Nephron progenitor cell (in vitro differentiated cells): ENCODE data around the gene SMARCC2.

ENCODE experiments used
- DNase-seq: peaks from one replicate; pipeline ENCODE4 v3.0.0; 2021
- H3K27ac Mint-ChIP-seq: 2 replicates; pipeline ENCODE4 v1.8.0; 2021; ENCODE audit warnings: mild to moderate bottlenecking, moderate library complexity, mixed read lengths
- H3K27me3 Mint-ChIP-seq: 2 replicates; pipeline ENCODE4 v1.8.0; 2021; ENCODE audit warnings: mild to moderate bottlenecking, low read depth, mixed read lengths; ENCODE audit not compliant: poor library complexity
- H3K36me3 Mint-ChIP-seq: 2 replicates; pipeline ENCODE4 v1.8.0; 2021; ENCODE audit warnings: low read depth, mixed read lengths
- H3K4me1 Mint-ChIP-seq: 2 replicates; pipeline ENCODE4 v1.8.0; 2021; ENCODE audit warnings: mixed read lengths
- H3K4me3 Mint-ChIP-seq: 2 replicates; pipeline ENCODE4 v1.8.0; 2021; ENCODE audit warnings: mild to moderate bottlenecking, moderate library complexity, mixed read lengths
- H3K9me3 Mint-ChIP-seq: 2 replicates; pipeline ENCODE4 v1.8.0; 2021; ENCODE audit warnings: mild to moderate bottlenecking, moderate library complexity, mixed read lengths
- TF ChIP-seq, protein P1 (sequence below): fragments of 200-600 bp; sonication (generic); IDR thresholded peaks from 2 replicates; pipeline ENCODE4 v1.5.0; 2021; ENCODE audit warnings: antibody characterized with exemption

SMARCC2 gene

DNA sequence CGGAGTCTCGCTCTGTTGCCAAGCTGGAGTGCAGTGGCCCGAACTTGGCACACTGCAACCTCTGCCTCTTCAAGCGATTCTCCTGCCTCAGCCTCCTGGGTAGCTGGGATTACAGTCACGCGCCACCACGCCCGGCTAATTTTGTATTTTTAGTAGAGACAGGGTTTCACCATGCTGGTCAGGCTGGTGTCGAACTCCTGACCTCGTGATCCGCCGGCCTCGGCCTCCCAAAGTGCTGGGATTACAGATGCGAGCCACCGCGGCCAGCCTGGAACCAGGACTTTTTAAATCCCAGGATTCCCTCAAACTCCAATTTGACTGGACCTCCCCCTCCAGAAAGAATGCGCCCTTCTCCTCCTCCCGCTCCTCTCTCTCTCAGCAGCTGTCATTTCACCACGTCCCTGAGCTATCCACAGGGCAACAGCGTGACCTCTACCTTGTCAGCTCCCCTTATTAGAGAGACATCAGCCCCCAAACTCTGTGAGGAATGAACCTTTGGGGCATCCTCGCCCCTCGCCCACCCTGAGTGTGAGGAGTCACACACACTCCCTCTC, 59.3 kb downstream of the SMARCC2 start:
- peaks cover 42% of the 10 kb centered on the region for H3K36me3 Mint-ChIP-seq
- H3K27ac Mint-ChIP-seq, result no peak overlapping the region
- TF ChIP-seq, protein P1, sequence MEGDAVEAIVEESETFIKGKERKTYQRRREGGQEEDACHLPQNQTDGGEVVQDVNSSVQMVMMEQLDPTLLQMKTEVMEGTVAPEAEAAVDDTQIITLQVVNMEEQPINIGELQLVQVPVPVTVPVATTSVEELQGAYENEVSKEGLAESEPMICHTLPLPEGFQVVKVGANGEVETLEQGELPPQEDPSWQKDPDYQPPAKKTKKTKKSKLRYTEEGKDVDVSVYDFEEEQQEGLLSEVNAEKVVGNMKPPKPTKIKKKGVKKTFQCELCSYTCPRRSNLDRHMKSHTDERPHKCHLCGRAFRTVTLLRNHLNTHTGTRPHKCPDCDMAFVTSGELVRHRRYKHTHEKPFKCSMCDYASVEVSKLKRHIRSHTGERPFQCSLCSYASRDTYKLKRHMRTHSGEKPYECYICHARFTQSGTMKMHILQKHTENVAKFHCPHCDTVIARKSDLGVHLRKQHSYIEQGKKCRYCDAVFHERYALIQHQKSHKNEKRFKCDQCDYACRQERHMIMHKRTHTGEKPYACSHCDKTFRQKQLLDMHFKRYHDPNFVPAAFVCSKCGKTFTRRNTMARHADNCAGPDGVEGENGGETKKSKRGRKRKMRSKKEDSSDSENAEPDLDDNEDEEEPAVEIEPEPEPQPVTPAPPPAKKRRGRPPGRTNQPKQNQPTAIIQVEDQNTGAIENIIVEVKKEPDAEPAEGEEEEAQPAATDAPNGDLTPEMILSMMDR, result no peak
- no peaks in the 10 kb centered on the region for H3K9me3 Mint-ChIP-seq
- peaks cover 3% of the 10 kb centered on the region for H3K27me3 Mint-ChIP-seq
- DNase-seq, result no peak
- H3K4me1 Mint-ChIP-seq, result peaks cover 44% of the 10 kb centered on the region
- peak overlapping the region; percentile 92 for H3K4me3 Mint-ChIP-seq

DNA sequence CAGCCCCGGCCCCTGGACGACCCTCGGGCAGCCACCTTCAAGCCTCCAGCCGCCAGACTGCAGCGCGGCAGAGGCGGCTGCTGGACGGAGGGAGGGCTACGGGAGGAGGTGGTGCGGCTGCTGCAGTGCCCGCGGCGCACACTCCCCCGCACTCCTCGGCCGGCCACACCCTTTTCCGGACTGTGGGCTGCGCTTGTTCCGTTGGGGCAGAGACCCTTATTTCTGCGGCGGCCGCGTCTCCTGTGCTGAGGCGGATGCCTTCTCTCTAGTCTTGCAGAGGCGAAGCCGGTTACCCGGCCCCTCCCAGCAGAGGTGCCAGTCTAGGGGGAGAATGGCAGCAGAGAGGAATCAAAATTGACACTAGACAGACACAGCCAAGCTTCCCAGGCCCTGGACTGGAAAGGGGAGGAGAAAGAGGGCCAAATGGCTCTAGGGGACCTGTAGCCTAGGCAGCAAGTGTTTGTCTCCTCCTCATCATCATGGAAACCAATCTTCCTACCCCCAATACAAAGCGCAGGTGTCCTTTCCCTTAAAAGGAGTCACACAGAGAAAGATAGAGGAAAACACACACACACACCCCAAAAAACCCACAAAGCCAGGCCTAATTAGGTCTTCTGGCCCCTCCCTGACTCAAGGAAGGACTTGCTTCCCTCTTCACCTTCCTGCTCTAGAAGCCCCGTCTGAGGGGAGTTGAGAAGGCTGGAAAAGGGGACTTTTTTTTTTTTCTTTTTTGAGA, 59.9 kb downstream of the SMARCC2 start:
- Mint-ChIP-seq H3K36me3 (peaks cover 40% of the 10 kb centered on the region), H3K27ac (peak overlapping the region; percentile 98), H3K4me3 (peak overlapping the region; percentile 92), H3K4me1 (peaks cover 44% of the 10 kb centered on the region), H3K27me3 (peaks cover 3% of the 10 kb centered on the region), H3K9me3 (no peaks in the 10 kb centered on the region)
- TF ChIP-seq, protein P1, result no peak
- DNase-seq, result peak; percentile 79

DNA sequence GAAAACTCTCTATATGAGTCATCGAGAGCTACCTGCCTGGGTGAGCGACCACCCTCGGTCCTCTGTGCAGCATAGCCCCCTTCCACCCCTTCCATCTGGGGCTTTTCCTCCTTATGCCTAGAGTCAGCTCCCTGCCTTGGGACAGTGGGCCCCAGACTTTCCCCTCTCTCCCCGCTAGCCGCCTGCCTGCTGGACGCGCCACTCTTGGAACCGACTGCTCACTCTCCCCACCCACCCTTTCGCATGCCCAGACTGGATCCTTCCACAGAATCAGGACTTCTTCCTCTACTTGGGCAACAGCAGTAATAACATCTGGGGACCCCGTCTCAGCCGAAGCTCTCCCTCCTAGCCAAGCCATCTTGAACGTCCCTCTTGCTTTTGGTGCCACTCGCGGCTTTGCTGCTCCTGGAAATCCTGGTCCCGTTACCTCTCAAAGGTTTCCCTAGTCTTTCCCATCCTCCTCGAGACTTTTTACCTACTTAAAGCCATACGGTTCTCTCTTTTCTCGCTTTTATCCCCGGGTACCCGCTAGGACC, 60.5 kb downstream of the SMARCC2 start:
- Mint-ChIP-seq H3K4me3 (peak overlapping the region; percentile 92), H3K4me1 (peaks cover 44% of the 10 kb centered on the region), H3K9me3 (no peaks in the 10 kb centered on the region), H3K27ac (peak overlapping the region; percentile 98), H3K36me3 (peaks cover 34% of the 10 kb centered on the region), H3K27me3 (peaks cover 3% of the 10 kb centered on the region)
- TF ChIP-seq, protein P1, result no peak
- peak; percentile 41 for DNase-seq

DNA sequence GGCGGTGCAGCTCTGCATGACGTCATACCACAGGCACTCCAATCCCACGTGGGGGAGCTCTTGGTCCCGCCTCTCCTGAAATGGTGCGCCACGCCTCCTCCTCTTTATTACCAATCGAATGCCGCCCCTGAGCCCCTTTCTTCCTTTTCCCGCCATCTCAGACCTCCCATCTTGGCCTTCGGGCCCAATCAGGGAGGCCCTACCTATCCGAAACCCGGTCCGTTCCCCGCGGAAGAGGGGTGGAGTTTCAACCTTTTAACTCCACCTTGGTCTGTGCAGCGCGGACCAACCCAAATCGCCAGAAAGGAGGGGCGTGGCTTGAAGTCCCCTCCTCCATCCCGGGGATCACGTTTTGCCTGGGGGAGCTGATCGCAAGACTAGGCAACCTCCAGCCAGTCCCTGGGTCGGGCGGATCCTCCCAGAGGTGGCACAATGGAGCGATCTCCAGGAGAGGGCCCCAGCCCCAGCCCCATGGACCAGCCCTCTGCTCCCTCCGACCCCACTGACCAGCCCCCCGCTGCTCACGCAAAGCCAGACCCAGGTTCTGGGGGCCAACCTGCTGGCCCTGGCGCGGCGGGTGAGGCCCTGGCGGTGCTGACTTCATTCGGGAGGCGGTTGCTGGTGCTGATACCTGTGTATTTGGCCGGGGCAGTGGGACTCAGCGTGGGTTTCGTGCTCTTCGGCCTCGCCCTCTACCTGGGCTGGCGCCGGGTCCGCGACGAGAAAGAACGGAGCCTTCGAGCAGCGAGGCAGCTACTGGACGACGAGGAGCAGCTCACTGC, 61.2 kb downstream of the SMARCC2 start, which contains the start of gene ESYT1:
Gene ESYT1, plus strand, starts transcription at position 380 of the 782 bp plus-strand sequence. Its CDS starts 53 bp downstream, at position 433.
- peaks cover 44% of the 10 kb centered on the region for H3K4me1 Mint-ChIP-seq
- TF ChIP-seq, protein P1, result no peak
- peaks cover 27% of the 10 kb centered on the region for H3K36me3 Mint-ChIP-seq
- peak within 1 kb of the TSS; percentile 98 for H3K27ac Mint-ChIP-seq
- DNase-seq, result peak; percentile 95
- H3K27me3 Mint-ChIP-seq, result peaks cover 3% of the 10 kb centered on the region
- peak within 1 kb of the TSS; percentile 92 for H3K4me3 Mint-ChIP-seq
- no peaks in the 10 kb centered on the region for H3K9me3 Mint-ChIP-seq

DNA sequence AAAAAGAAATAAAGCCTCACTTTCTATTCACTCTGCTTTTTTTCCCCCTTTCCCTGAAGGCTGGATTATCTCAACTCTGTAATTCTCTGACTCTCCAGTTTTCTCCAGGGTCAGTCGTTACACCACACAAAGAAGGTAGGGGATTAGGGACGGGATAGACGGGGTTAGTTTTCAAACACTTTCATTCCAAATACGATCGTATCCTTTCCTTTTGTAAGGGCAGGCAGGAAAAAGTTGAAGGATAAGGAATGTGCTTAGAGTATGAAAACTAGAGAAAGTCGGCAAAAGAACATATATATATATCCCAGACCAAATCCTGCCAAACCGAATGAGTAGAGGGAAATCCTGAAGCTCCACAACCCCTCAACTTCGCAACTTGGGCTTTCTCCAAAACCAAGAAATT, 61.8 kb downstream of the SMARCC2 start:
- Mint-ChIP-seq H3K4me1 (peaks cover 49% of the 10 kb centered on the region), H3K27ac (peak overlapping the region; percentile 80), H3K36me3 (peaks cover 23% of the 10 kb centered on the region), H3K27me3 (peaks cover 3% of the 10 kb centered on the region), H3K9me3 (no peaks in the 10 kb centered on the region), H3K4me3 (peak overlapping the region; percentile 92)
- TF ChIP-seq, protein P1, result no peak
- no peak for DNase-seq
